ENCODE results near the gene FRYL.
"Not testable (repeated sequence)": the region's sequence is repeated elsewhere in the genome, so short reads cannot be mapped to it uniquely, and the experiment has no call there.

The FRYL gene

GRCh38 chr4:48653217-48654014 lies 126.7 kb downstream of the FRYL start:
- DNase-seq: no peak

- no peak for DNase-seq
Observed at GRCh38 chr4:48651914-48652313, 128.2 kb downstream of the FRYL start.

- DNase-seq: no peak
Observed at GRCh38 chr4:48649505-48649904, 130.6 kb downstream of the FRYL start.

- no peak for DNase-seq
Observed at GRCh38 chr4:48645225-48645794, 134.8 kb downstream of the FRYL start.

- no peak for DNase-seq
Observed at GRCh38 chr4:48642421-48643374, 137.4 kb downstream of the FRYL start.

GRCh38 chr4:48641401-48641800 lies 138.7 kb downstream of the FRYL start:
- DNase-seq: no peak

- DNase-seq: no peak
Observed at GRCh38 chr4:48640699-48641098, 139.4 kb downstream of the FRYL start.

GRCh38 chr4:48640225-48640624 lies 139.9 kb downstream of the FRYL start:
- DNase-seq: no peak

- no peak for DNase-seq
Observed at GRCh38 chr4:48639807-48640206, 140.3 kb downstream of the FRYL start.

- not testable (repeated sequence) for DNase-seq
Observed at GRCh38 chr4:48638586-48638985, 141.5 kb downstream of the FRYL start.

GRCh38 chr4:48636911-48637310 lies 143.2 kb downstream of the FRYL start:
- no peak for DNase-seq

GRCh38 chr4:48635980-48636379 lies 144.1 kb downstream of the FRYL start:
- no peak for DNase-seq

- no peak for DNase-seq
Observed at GRCh38 chr4:48635310-48635709, 144.8 kb downstream of the FRYL start.

GRCh38 chr4:48634688-48635308 lies 145.3 kb downstream of the FRYL start:
- DNase-seq: no peak

- no peak for DNase-seq
Observed at GRCh38 chr4:48633657-48634056, 146.4 kb downstream of the FRYL start.

GRCh38 chr4:48629458-48629857 lies 150.6 kb downstream of the FRYL start:
- no peak for DNase-seq

GRCh38 chr4:48623182-48623780 lies 156.8 kb downstream of the FRYL start:
- no peak for DNase-seq

- DNase-seq: no peak
Observed at GRCh38 chr4:48620831-48621230, 159.2 kb downstream of the FRYL start.

- no peak for DNase-seq
Observed at GRCh38 chr4:48620093-48620492, 160.0 kb downstream of the FRYL start.

- DNase-seq: no peak
Observed at GRCh38 chr4:48604527-48604926, 175.6 kb downstream of the FRYL start.

- DNase-seq: no peak
Observed at GRCh38 chr4:48604041-48604440, 176.0 kb downstream of the FRYL start.

- no peak for DNase-seq
Observed at GRCh38 chr4:48603366-48604003, 176.6 kb downstream of the FRYL start.

All from CD4-positive, alpha-beta T cell treated with Interferon gamma for 1 hour (primary cell).